ENCODE data around the gene CELF1. TPM values are rescaled to one million over a fixed set of nuclear protein-coding genes. Genes with fewer than 3 reads are reported as not detected.
A peak's percentile ranks its signal among the peaks of the same experiment; 100 is the strongest.

The CELF1 gene
- total and polyA plus RNA-seq, 2 of the 4 experiments (the other 2 are of a cell fraction): 63.3 to 135 TPM

- TF ChIP-seq MXI1 (IDR thresholded peaks at IDR 0.05; ENCODE audit: borderline replicate concordance, low read depth, low read length): no peak
- TF ChIP-seq CEBPB (IDR thresholded peaks at IDR 0.05; ENCODE audit: low read depth, low read length): no peak
- TF ChIP-seq MAFK (IDR thresholded peaks at IDR 0.05; ENCODE audit: low read depth, low read length): peak; percentile 65; the same call in 1 of the 2 replicates
- TF ChIP-seq NFE2L2 (IDR thresholded peaks at IDR 0.05; ENCODE audit: low read depth, low read length): 0 out of 2 replicates have a peak, but pooled peaks have one; percentile 33
- CTCF ChIA-PET: interaction anchor here (0.6 kb wide), 1 partner anchor 27 kb away, joined by 3 read pairs; no protein-coding TSS in a partner anchor
- Histone ChIP-seq H4K5ac (ENCODE audit: low read depth, low read length) (no peak overlapping the region), H3K4me1 (ENCODE audit: control insufficient read depth, insufficient read depth, low read length) (no peaks in the 10 kb centered on the region), H2BK15ac (ENCODE audit: low read depth, low read length) (no peak overlapping the region), H3K4me2 (ENCODE audit: low read depth, low read length) (no peak overlapping the region), H3K79me1 (ENCODE audit: low read depth in 1 of 2, low read length in 2 of 2) (no peaks in the 10 kb centered on the region), H3K27ac (ENCODE audit: insufficient read depth, low read length) (no peak overlapping the region), H3K56ac (ENCODE audit: extremely low read depth, insufficient read depth, low read length) (no peak overlapping the region), H2AK5ac (ENCODE audit: low read depth, low read length) (no peak overlapping the region), H4K20me1 (ENCODE audit: insufficient read depth, low read length) (no peaks in the 10 kb centered on the region; the same call in 1 of the 2 replicates), H2BK20ac (ENCODE audit: low read depth, low read length) (no peak overlapping the region), H3K23ac (ENCODE audit: low read depth, low read length) (no peak overlapping the region), H3K27me3 (ENCODE audit: control insufficient read depth, insufficient read depth, low read length) (no peaks in the 10 kb centered on the region), H3K36me3 (ENCODE audit: control insufficient read depth, insufficient read depth, low read length) (no peaks in the 10 kb centered on the region), H3K14ac (replicated peaks; ENCODE audit: low read depth, low read length) (no peak overlapping the region), H3K18ac (ENCODE audit: low read depth, low read length) (no peak overlapping the region), H2AK9ac (replicated peaks; ENCODE audit: low read depth, low read length, poor library complexity) (no peak overlapping the region), H2AFZ (replicated peaks; ENCODE audit: low read length, poor library complexity) (no peak overlapping the region), H2BK120ac (ENCODE audit: low read depth, low read length) (no peak overlapping the region), H4K8ac (ENCODE audit: low read depth in 2 of 2, low read length in 2 of 2) (no peak overlapping the region), H3K4ac (ENCODE audit: low read depth, low read length) (no peak overlapping the region), H3K4me3 (ENCODE audit: insufficient read depth, low read depth, low read length) (no peak overlapping the region), H3K9me1 (ENCODE audit: insufficient read depth, low read length) (no peaks in the 10 kb centered on the region), H3K9me3 (ENCODE audit: control insufficient read depth, insufficient read depth, low read length) (no peaks in the 10 kb centered on the region), H2BK5ac (ENCODE audit: low read depth, low read length, poor library complexity, severe bottlenecking) (no peak overlapping the region), H4K91ac (ENCODE audit: insufficient read depth, low read depth, low read length) (no peak overlapping the region), H3K9ac (ENCODE audit: low read depth, low read length) (no peak overlapping the region)
- intact Hi-C loops (cut with micrococcal nuclease): no loop called here
- DNase-seq (no peak), ATAC-seq (ENCODE audit: low read depth) (no peak)
- WGBS, 2 experiments (ENCODE audit: extremely low coverage in 2 of 2, insufficient read length in 1 of 2): no CpG with 5 or more reads among the region's 4 CpGs
- in situ Hi-C loops (cut with MboI; ENCODE audit: low sequenced_read_pairs): no loop called here
- dilution Hi-C loops (cut with HindIII; ENCODE audit: low sequenced_read_pairs, unreplicated experiment): no loop called here
- no TSS peak for BruUV-seq (replicated peaks)
- POLR2A ChIA-PET (ENCODE audit: unreplicated experiment): no interaction called here
Observed at GRCh38 chr11:47451990-47452389, 100.9 kb downstream of the CELF1 start.

Data from IMR-90 (cell line).